Hepatocyte (in vitro differentiated cells): Measurements from ENCODE around the gene MRPS12. TPM values are rescaled to one million over a fixed set of nuclear protein-coding genes. Genes with fewer than 3 reads are reported as not detected.

Experiments used
- DNase-seq: peaks from one replicate; pipeline ENCODE4 v3.0.0-alpha.2; 2016; ENCODE audit warnings: low spot score
- H2AFZ ChIP-seq: fragments of 200-600 bp; sonication (generic); 2 replicates; pipeline ENCODE4 v1.6.0; 2016; ENCODE audit warnings: antibody characterized with exemption, mild to moderate bottlenecking
- H3K27ac ChIP-seq: fragments of 200-600 bp; sonication (generic); 2 replicates; pipeline ENCODE4 v1.5.1; 2016; ENCODE audit warnings: mild to moderate bottlenecking
- H3K27me3 ChIP-seq: fragments of 200-600 bp; sonication (generic); 2 replicates; pipeline ENCODE4 v1.6.1; 2016
- H3K36me3 ChIP-seq: fragments of 200-600 bp; sonication (generic); replicated peaks from 2 replicates; pipeline ENCODE4 v1.5.1; 2016; ENCODE audit warnings: low read depth; ENCODE audit not compliant: insufficient read depth
- H3K4me1 ChIP-seq: fragments of 200-600 bp; sonication (generic); 2 replicates; pipeline ENCODE4 v1.5.1; 2016; ENCODE audit warnings: mild to moderate bottlenecking, moderate library complexity; ENCODE audit not compliant: insufficient read depth
- H3K4me2 ChIP-seq: fragments of 200-600 bp; sonication (generic); 2 replicates; pipeline ENCODE4 v1.6.0; 2016
- H3K4me3 ChIP-seq: fragments of 200-600 bp; sonication (generic); 2 replicates; pipeline ENCODE4 v1.5.1; 2016; ENCODE audit warnings: mild to moderate bottlenecking
- H3K79me2 ChIP-seq: fragments of 200-600 bp; sonication (generic); 2 replicates; pipeline ENCODE4 v1.6.0; 2017; ENCODE audit warnings: mild to moderate bottlenecking
- H3K9me2 ChIP-seq: fragments of 200-600 bp; sonication (generic); replicated peaks from 2 replicates; pipeline ENCODE4 v1.6.0; 2017; ENCODE audit warnings: mild to moderate bottlenecking; ENCODE audit not compliant: insufficient read depth
- H3K9me3 ChIP-seq: fragments of 200-600 bp; sonication (generic); 2 replicates; pipeline ENCODE4 v1.5.1; 2016; ENCODE audit warnings: low read depth, mild to moderate bottlenecking
- H4K20me1 ChIP-seq: fragments of 200-600 bp; sonication (generic); 2 replicates; pipeline ENCODE4 v1.6.0; 2016; ENCODE audit warnings: mild to moderate bottlenecking; ENCODE audit not compliant: insufficient read depth, poor library complexity, severe bottlenecking
- EZH2 ChIP-seq: fragments of 200-600 bp; sonication (generic); IDR thresholded peaks from 2 replicates; pipeline ENCODE4 v1.6.1; 2016; ENCODE audit warnings: antibody characterized with exemption, mild to moderate bottlenecking, borderline replicate concordance
- EZH2phosphoT487 ChIP-seq: fragments of 200-600 bp; sonication (generic); IDR thresholded peaks from one replicate; pipeline ENCODE4 v1.6.1; 2018; ENCODE audit warnings: antibody characterized with exemption, mild to moderate bottlenecking, low read depth, moderate library complexity; ENCODE audit not compliant: unreplicated experiment, severe bottlenecking
- WGBS: methylation state at CpG from one replicate; pipeline ENCODE4 v1.1.6; 2016; ENCODE audit warnings: low lambda C conversion rate; ENCODE audit errors: missing lambda C conversion rate; 5-methylcytosine and 5-hydroxymethylcytosine counted together
- polyA plus RNA-seq: library from polyadenylated mRNA; unstranded; fragments of >200 nt; fragmentation: Nextera tagmentation; extraction: Ambion mirVana; gene quantifications from 2 replicates; pipeline ENCODE4 v1.2.1, GENCODE V29; 2016
- total RNA-seq: library from RNA; depleted of rRNA; stranded (reverse); fragments of >200 nt; gene quantifications from 2 replicates; pipeline ENCODE4 v1.2.3, GENCODE V29; 2014
- TF ChIP-seq, protein P1 (sequence below): fragments of 200-600 bp; sonication (generic); IDR thresholded peaks from 2 replicates; pipeline ENCODE4 v1.5.1; 2016; ENCODE audit warnings: antibody characterized with exemption, mild to moderate bottlenecking; ENCODE audit not compliant: poor library complexity

The MRPS12 gene
- total and polyA plus RNA-seq, 2 experiments from 2014 or later = 35.8 to 66.8 TPM

- Histone ChIP-seq H3K9me3 (no peaks in the 10 kb centered on the region), H2AFZ (peak within 1 kb of the TSS; percentile 22)
- WGBS = 4% methylated on average over 49 of the region's 49 CpGs
Observed at GRCh38 chr19:38929929-38930775, 592 bp upstream of the MRPS12 start, which contains the start of gene SARS2. Gene SARS2, minus strand, starts transcription at chr19:38930763. Its CDS starts 27 bp downstream, at chr19:38930736.

GRCh38 chr19:38931521-38931793, 713 bp downstream of the MRPS12 start:
- no peak for TF ChIP-seq EZH2
- TF ChIP-seq EZH2phosphoT487 = no peak
- H3K9me2 ChIP-seq = no peaks in the 10 kb centered on the region
- H3K79me2 ChIP-seq = peaks cover 39% of the 10 kb centered on the region
- H3K4me3 ChIP-seq = peak overlapping the region; percentile 41
- peak overlapping the region; percentile 89 for H3K4me2 ChIP-seq
- H2AFZ ChIP-seq = peak overlapping the region; percentile 22
- H3K27ac ChIP-seq = peak overlapping the region; percentile 74
- peaks cover 4% of the 10 kb centered on the region for H3K4me1 ChIP-seq
- no peaks in the 10 kb centered on the region for H4K20me1 ChIP-seq
- 32% methylated on average over 8 of the region's 8 CpGs for WGBS
- no peaks in the 10 kb centered on the region for H3K9me3 ChIP-seq
- DNase-seq = no peak
- no peaks in the 10 kb centered on the region for H3K36me3 ChIP-seq
- no peaks in the 10 kb centered on the region for H3K27me3 ChIP-seq

More at GRCh38 chr19:38929929-38930775, 592 bp upstream of the MRPS12 start, which contains the start of gene SARS2:
- Histone ChIP-seq H3K4me1 (peaks cover 4% of the 10 kb centered on the region), H3K79me2 (peaks cover 39% of the 10 kb centered on the region), H4K20me1 (no peaks in the 10 kb centered on the region), H3K27me3 (no peaks in the 10 kb centered on the region), H3K4me3 (peak within 1 kb of the TSS; percentile 41), H3K27ac (peak within 1 kb of the TSS; percentile 88), H3K4me2 (peak within 1 kb of the TSS; percentile 89), H3K36me3 (no peaks in the 10 kb centered on the region), H3K9me2 (no peaks in the 10 kb centered on the region)
- peak; percentile 96 for DNase-seq
- TF ChIP-seq, protein P1, sequence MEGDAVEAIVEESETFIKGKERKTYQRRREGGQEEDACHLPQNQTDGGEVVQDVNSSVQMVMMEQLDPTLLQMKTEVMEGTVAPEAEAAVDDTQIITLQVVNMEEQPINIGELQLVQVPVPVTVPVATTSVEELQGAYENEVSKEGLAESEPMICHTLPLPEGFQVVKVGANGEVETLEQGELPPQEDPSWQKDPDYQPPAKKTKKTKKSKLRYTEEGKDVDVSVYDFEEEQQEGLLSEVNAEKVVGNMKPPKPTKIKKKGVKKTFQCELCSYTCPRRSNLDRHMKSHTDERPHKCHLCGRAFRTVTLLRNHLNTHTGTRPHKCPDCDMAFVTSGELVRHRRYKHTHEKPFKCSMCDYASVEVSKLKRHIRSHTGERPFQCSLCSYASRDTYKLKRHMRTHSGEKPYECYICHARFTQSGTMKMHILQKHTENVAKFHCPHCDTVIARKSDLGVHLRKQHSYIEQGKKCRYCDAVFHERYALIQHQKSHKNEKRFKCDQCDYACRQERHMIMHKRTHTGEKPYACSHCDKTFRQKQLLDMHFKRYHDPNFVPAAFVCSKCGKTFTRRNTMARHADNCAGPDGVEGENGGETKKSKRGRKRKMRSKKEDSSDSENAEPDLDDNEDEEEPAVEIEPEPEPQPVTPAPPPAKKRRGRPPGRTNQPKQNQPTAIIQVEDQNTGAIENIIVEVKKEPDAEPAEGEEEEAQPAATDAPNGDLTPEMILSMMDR = peak; percentile 100
- TF ChIP-seq EZH2 = no peak
- TF ChIP-seq EZH2phosphoT487 = no peak

GRCh38 chr19:38932425-38933179, 1.9 kb downstream of the MRPS12 start:
- Histone ChIP-seq H3K36me3 (no peaks in the 10 kb centered on the region), H3K4me1 (peaks cover 4% of the 10 kb centered on the region), H3K4me2 (peak overlapping the region; percentile 89), H3K27ac (no peak overlapping the region), H3K9me3 (no peaks in the 10 kb centered on the region), H3K9me2 (no peaks in the 10 kb centered on the region), H2AFZ (no peak overlapping the region), H3K27me3 (no peaks in the 10 kb centered on the region), H4K20me1 (no peaks in the 10 kb centered on the region), H3K4me3 (no peak overlapping the region), H3K79me2 (peaks cover 39% of the 10 kb centered on the region)
- TF ChIP-seq, protein P1 = peak; percentile 34
- no peak for TF ChIP-seq EZH2phosphoT487
- DNase-seq = no peak
- WGBS = 98% methylated on average over 29 of the region's 29 CpGs

- H3K4me1 ChIP-seq = peaks cover 4% of the 10 kb centered on the region
- H3K36me3 ChIP-seq = no peaks in the 10 kb centered on the region
- no peaks in the 10 kb centered on the region for H3K27me3 ChIP-seq
- no peak overlapping the region for H3K4me3 ChIP-seq
- 98% methylated on average over 3 of the region's 4 CpGs for WGBS
- no peak overlapping the region for H3K27ac ChIP-seq
- TF ChIP-seq, protein P1 = no peak
- TF ChIP-seq EZH2phosphoT487 (no peak), EZH2 (no peak)
- no peak for DNase-seq
- no peak overlapping the region for H2AFZ ChIP-seq
- H3K4me2 ChIP-seq = no peak overlapping the region
- H3K79me2 ChIP-seq = peaks cover 32% of the 10 kb centered on the region
- H3K9me2 ChIP-seq = no peaks in the 10 kb centered on the region
- H3K9me3 ChIP-seq = no peaks in the 10 kb centered on the region
- H4K20me1 ChIP-seq = no peaks in the 10 kb centered on the region
Observed at GRCh38 chr19:38933544-38933943, 2.8 kb downstream of the MRPS12 start.
